ENCODE measurements around the gene TPGS1. TPM values are rescaled to one million over a fixed set of nuclear protein-coding genes. Genes with fewer than 3 reads are reported as not detected.
"Not testable (repeated sequence)": the region's sequence is repeated elsewhere in the genome, so short reads cannot be mapped to it uniquely, and the experiment has no call there.

Gene TPGS1
- total RNA-seq, 1 donor from 2014 or later, result 89.2 TPM

DNA sequence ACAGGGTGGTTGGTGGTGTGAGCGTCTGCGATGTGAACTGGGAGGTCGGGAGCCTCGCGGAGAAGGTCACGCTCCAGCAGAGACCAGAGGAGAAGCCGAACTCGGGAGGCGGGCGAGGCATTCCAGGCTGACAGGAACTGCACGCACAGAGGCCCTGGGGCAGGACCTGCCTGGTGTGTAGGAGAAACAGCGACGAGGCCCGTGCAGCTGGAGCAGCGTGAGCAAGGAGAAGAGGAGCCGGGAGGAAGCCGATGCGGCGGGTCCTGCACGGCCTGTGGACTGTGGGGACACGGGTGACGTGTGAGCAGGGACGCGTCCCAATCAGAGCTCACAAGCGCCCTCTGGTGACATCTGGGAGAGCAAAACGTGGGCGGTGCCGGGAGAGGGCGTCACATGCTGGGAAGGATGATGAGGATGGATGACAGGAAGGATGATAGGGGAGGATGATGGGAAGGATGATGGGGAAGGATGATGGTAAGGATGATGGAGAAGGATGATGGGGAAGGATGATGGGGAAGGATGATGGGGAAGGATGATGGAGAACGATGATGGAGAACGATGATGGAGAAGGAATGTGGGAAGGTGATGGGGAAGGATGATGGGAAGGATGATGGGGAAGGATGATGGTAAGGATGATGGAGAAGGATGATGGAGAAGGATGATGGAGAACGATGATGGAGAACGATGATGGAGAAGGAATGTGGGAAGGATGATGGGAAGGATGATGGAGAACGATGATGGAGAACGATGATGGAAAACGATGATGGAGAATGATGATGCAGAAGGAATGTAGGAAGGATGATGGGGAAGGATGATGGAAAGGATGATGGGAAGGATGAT is 27.1 kb upstream of the TPGS1 start:
- TF ChIP-seq CTCF (IDR thresholded peaks at IDR 0.05), result peak in 2 of 3 experiments; percentile 15 to 36
- H3K27ac ChIP-seq, result no peak overlapping the region
- no peaks in the 10 kb centered on the region for H3K27me3 ChIP-seq
- intact Hi-C loops (cut with DNase I), result no loop called here
- no peaks in the 10 kb centered on the region for H3K36me3 ChIP-seq
- no peaks in the 10 kb centered on the region for H3K4me1 ChIP-seq
- no peak overlapping the region for H3K4me3 ChIP-seq
- DNase-seq (ENCODE audit: low spot score in 2 of 2), result peak in 1 of 2 donors; percentile 82
- no peaks in the 10 kb centered on the region for H3K9me3 ChIP-seq

GRCh38 chr19:481100-481499 is 26.2 kb upstream of the TPGS1 start:
- intact Hi-C loops (cut with DNase I); H3K4me3 ChIP-seq; H3K36me3 ChIP-seq; DNase-seq (ENCODE audit: low spot score in 2 of 2); H3K4me1 ChIP-seq; H3K27me3 ChIP-seq; H3K27ac ChIP-seq; H3K9me3 ChIP-seq: not testable (repeated sequence)

GRCh38 chr19:482186-483041 is 24.9 kb upstream of the TPGS1 start:
- no peaks in the 10 kb centered on the region for H3K9me3 ChIP-seq
- H3K27ac ChIP-seq, result no peak overlapping the region
- no peaks in the 10 kb centered on the region for H3K36me3 ChIP-seq
- no peaks in the 10 kb centered on the region for H3K4me1 ChIP-seq
- no peak for DNase-seq (ENCODE audit: low spot score in 2 of 2)
- no peaks in the 10 kb centered on the region for H3K27me3 ChIP-seq
- no peak overlapping the region for H3K4me3 ChIP-seq
- intact Hi-C loops (cut with DNase I), result no loop called here
- TF ChIP-seq CTCF (IDR thresholded peaks at IDR 0.05), result no peak

- H3K27me3 ChIP-seq, result no peaks in the 10 kb centered on the region
- DNase-seq (ENCODE audit: low spot score in 2 of 2), result no peak
- H3K36me3 ChIP-seq, result no peaks in the 10 kb centered on the region
- H3K4me3 ChIP-seq, result no peak overlapping the region
- H3K4me1 ChIP-seq, result no peaks in the 10 kb centered on the region
- TF ChIP-seq CTCF (IDR thresholded peaks at IDR 0.05), result no peak
- no peaks in the 10 kb centered on the region for H3K9me3 ChIP-seq
- intact Hi-C loops (cut with DNase I), result no loop called here
- H3K27ac ChIP-seq, result no peak overlapping the region
These were observed 23.8 kb upstream of the TPGS1 start for GRCh38 chr19:483332-484072.

GRCh38 chr19:484494-484893 is 22.8 kb upstream of the TPGS1 start:
- H3K9me3 ChIP-seq, result no peaks in the 10 kb centered on the region
- peaks cover 0 to under 1% of the 10 kb centered on the region in 2 donors for H3K4me1 ChIP-seq
- no peaks in the 10 kb centered on the region for H3K27me3 ChIP-seq
- DNase-seq (ENCODE audit: low spot score in 2 of 2), result no peak
- no peaks in the 10 kb centered on the region for H3K36me3 ChIP-seq
- TF ChIP-seq CTCF (IDR thresholded peaks at IDR 0.05), result no peak
- H3K27ac ChIP-seq, result no peak overlapping the region
- no peak overlapping the region for H3K4me3 ChIP-seq
- intact Hi-C loops (cut with DNase I), result no loop called here

Data from ascending aorta (tissue), 2 donors.